HFFc6 (cell line): ENCODE results near the gene MED9. TPM values are rescaled to one million over a fixed set of nuclear protein-coding genes. Genes with fewer than 3 reads are reported as not detected.

Source experiments
- DNase-seq: peaks from one replicate; pipeline ENCODE4 v3.0.0-alpha.2; 2018
- H3K27ac Mint-ChIP-seq: 2 replicates; pipeline ENCODE4 v1.8.0; 2020; ENCODE audit warnings: mild to moderate bottlenecking, mixed read lengths
- H3K27me3 Mint-ChIP-seq: 2 replicates; pipeline ENCODE4 v1.8.0; 2021; ENCODE audit warnings: mild to moderate bottlenecking, moderate library complexity, mixed read lengths; ENCODE audit not compliant: insufficient read depth
- H3K36me3 Mint-ChIP-seq: 2 replicates; pipeline ENCODE4 v1.8.0; 2021; ENCODE audit warnings: low read depth, mixed read lengths
- H3K4me1 Mint-ChIP-seq: 2 replicates; pipeline ENCODE4 v1.8.0; 2020; ENCODE audit warnings: low read depth, mixed read lengths
- H3K4me3 Mint-ChIP-seq: 2 replicates; pipeline ENCODE4 v1.8.0; 2020; ENCODE audit warnings: mild to moderate bottlenecking, moderate library complexity, mixed read lengths
- H3K9me3 Mint-ChIP-seq: 2 replicates; pipeline ENCODE4 v1.8.0; 2020; ENCODE audit warnings: mild to moderate bottlenecking, mixed read lengths
- total RNA-seq, 6 experiments: library from RNA; stranded (reverse); fragmentation: NEBNext Ultra II Directional; extraction: Animal tissue kit (Norgen Biotek cat#: 25700); gene quantifications; 2 replicates in 1 of 6; 3 replicates in 5 of 6; pipeline ENCODE4 v1.2.3, GENCODE V29; 2021
- TF ChIP-seq, protein P1 (sequence below): fragments of 200-600 bp; sonication (generic); IDR thresholded peaks from 2 replicates; pipeline ENCODE4 v1.5.0; 2021; ENCODE audit warnings: antibody characterized with exemption, mild to moderate bottlenecking

MED9 gene
- total RNA-seq, 6 experiments from 2014 or later, result 7.0 to 9.0 (median 7.9) TPM

DNA sequence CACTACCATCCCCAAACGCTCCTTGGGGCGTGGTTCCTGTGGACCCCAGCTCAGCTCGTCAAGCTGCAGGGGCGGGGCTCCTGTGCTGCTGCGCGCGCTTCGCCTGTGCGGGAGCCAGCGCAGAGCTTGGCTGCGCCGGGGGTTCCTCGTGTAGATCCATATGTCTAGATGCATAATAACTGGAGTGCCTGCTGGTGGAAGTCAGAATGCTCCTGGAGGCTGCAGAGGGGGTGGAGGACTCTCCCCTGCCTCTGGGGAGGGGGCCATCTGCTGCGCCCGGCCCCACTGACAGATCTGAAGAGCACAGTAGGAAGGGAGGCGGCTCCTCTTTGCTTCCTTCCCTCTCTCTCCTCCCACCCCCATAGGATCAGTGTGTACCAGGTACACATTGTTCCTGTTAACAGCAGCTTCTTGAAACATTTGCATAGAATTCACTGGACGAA, 14.8 kb downstream of the MED9 start:
- Mint-ChIP-seq H3K4me1 (peaks cover 6% of the 10 kb centered on the region), H3K36me3 (peaks cover 13% of the 10 kb centered on the region), H3K27me3 (peaks cover 4% of the 10 kb centered on the region; the same call in 1 of the 2 replicates), H3K27ac (no peak overlapping the region), H3K4me3 (no peak overlapping the region), H3K9me3 (no peaks in the 10 kb centered on the region)
- TF ChIP-seq, protein P1, sequence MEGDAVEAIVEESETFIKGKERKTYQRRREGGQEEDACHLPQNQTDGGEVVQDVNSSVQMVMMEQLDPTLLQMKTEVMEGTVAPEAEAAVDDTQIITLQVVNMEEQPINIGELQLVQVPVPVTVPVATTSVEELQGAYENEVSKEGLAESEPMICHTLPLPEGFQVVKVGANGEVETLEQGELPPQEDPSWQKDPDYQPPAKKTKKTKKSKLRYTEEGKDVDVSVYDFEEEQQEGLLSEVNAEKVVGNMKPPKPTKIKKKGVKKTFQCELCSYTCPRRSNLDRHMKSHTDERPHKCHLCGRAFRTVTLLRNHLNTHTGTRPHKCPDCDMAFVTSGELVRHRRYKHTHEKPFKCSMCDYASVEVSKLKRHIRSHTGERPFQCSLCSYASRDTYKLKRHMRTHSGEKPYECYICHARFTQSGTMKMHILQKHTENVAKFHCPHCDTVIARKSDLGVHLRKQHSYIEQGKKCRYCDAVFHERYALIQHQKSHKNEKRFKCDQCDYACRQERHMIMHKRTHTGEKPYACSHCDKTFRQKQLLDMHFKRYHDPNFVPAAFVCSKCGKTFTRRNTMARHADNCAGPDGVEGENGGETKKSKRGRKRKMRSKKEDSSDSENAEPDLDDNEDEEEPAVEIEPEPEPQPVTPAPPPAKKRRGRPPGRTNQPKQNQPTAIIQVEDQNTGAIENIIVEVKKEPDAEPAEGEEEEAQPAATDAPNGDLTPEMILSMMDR, result no peak
- no peak for DNase-seq

DNA sequence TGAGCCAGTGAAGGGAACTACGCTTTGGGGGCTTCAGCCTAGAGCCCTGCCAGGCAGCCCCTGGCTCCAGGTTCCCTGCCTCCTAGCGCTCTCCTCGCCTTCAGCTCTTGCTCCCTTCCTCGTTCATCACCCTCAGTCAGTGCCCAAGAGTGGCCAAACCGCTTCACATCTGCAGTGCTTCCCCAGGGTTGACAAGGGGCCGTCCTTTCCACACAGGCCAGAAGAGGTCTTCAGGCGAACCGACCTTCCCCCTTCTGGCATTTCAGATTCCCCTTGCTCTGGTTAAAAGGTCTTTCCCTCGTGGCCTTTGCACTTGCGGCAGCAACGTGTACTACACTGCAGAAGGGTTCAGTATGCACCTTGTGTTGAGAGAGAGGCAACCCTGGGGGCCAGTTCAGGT, 15.3 kb downstream of the MED9 start:
- TF ChIP-seq, protein P1, result no peak
- no peak for DNase-seq

DNA sequence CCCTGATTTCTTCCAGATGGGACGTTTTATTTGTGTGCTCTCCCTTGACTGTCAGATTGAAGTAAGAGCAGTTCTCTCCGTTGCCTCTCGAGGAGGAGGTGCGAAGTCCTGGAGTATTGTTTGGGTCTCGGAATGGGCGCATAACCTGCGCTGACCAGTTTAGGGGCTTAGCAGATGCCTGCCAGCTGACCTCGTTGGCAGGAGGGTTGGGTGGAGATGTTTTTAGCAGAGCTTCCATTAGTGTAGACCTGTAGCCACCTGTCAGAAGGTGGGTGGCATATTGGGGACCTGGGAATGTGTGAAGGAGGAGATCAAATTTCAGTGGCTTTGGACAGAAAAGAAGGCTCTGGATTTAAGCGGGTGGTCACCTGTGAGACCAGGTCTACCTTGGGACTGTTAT, 15.8 kb downstream of the MED9 start:
- no peak for DNase-seq
- Mint-ChIP-seq H3K36me3 (peaks cover 6% of the 10 kb centered on the region), H3K27me3 (peaks cover 4% of the 10 kb centered on the region; the same call in 1 of the 2 replicates), H3K4me3 (no peak overlapping the region), H3K9me3 (no peaks in the 10 kb centered on the region), H3K27ac (no peak overlapping the region), H3K4me1 (peaks cover 12% of the 10 kb centered on the region)
- TF ChIP-seq, protein P1, result no peak

More for the DNA sequence above, 15.3 kb downstream of the MED9 start:
- peaks cover 4% of the 10 kb centered on the region; the same call in 1 of the 2 replicates for H3K27me3 Mint-ChIP-seq
- H3K27ac Mint-ChIP-seq, result no peak overlapping the region
- H3K36me3 Mint-ChIP-seq, result peaks cover 11% of the 10 kb centered on the region
- H3K4me1 Mint-ChIP-seq, result peaks cover 7% of the 10 kb centered on the region
- no peaks in the 10 kb centered on the region for H3K9me3 Mint-ChIP-seq
- no peak overlapping the region for H3K4me3 Mint-ChIP-seq

DNA sequence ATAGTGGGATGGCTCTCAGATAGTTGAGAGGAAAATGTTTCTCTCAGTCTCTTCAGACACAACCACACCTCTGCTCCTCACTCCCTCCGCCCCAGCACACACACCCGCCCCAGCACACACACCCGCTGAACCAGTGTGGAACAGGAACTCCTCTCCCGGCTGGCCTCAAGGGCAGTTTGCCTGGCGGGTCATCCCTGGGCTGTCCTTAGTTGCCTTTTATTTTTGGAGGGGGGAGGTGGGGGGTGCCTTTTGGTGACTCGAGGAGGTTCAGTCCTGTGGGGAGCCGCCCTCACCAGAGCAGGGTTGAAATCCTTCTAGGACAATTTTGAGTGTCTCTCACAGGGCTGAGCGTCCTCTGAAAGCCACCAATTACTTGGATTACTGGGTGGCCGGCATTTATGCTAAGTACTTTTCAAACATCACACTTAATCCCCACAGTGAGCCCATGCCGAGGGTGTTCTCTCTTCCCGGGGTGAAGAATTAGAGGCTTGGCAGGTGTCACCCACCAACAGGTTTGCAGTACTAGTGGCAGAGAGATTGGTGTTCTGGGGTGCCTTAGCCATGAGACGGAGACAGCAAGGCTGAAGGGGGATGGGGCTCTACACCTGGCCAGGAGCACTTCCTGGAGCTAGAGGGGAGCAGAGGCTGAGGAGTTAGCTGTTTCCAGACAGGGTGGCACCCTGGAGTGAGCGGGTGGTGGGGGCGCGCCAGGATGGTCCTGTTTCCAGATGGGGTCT, 16.6 kb downstream of the MED9 start:
- DNase-seq, result no peak
- Mint-ChIP-seq H3K36me3 (no peaks in the 10 kb centered on the region), H3K9me3 (no peaks in the 10 kb centered on the region), H3K27ac (no peak overlapping the region), H3K4me3 (no peak overlapping the region), H3K27me3 (peaks cover 5% of the 10 kb centered on the region), H3K4me1 (peaks cover 12% of the 10 kb centered on the region)
- TF ChIP-seq, protein P1, result no peak

DNA sequence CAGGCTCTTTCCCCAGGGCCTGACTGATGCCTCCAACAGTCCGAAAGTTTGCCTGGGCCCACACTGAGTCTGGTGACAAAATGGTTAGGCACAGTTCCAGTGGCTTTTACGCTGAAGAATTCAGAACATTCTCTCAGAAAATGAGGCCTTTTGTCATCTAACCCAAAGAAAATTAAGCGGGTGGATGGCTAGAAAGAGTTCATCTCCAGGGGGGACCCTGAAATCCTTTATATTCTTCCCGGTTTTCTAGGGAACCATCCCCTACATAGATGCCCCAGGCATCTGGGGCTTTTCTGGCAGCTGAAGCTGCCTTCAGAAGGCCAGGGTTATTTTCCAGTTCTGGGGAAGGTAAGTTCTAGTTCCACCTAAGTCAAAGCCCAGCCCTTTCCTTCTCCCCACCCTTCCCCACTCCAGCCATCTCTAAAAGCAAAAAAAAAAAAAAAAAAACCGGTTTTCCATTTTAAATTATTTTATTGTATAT, 17.2 kb downstream of the MED9 start:
- no peaks in the 10 kb centered on the region for H3K9me3 Mint-ChIP-seq
- DNase-seq, result no peak
- no peak overlapping the region for H3K4me3 Mint-ChIP-seq
- H3K27me3 Mint-ChIP-seq, result peaks cover 10% of the 10 kb centered on the region
- peaks cover 12% of the 10 kb centered on the region for H3K4me1 Mint-ChIP-seq
- H3K36me3 Mint-ChIP-seq, result no peaks in the 10 kb centered on the region
- no peak overlapping the region for H3K27ac Mint-ChIP-seq
- TF ChIP-seq, protein P1, result no peak
